ENCODE measurements around the gene SMOC2.

GRCh38 chr6:168636147-168637004, 195.4 kb downstream of the SMOC2 start:
- TF ChIP-seq CTCF (IDR thresholded peaks at IDR 0.05) = no peak
- TF ChIP-seq POLR2AphosphoS5 (IDR thresholded peaks at IDR 0.05) = no peak

All from breast epithelium (tissue), 3 donors.